Activated CD4-positive, CD25-positive, alpha-beta regulatory T cell (primary cell): ENCODE data around the gene SDF2.
"Not testable (repeated sequence)": the region's sequence is repeated elsewhere in the genome, so short reads cannot be mapped to it uniquely, and the experiment has no call there.

Experiments used
- DNase-seq, 4 experiments: peaks; one replicate each; lab custom pipeline; 2025; lab: John Stamatoyannopoulos, UW

Gene SDF2

GRCh38 chr17:28626818-28627217 lies 34.9 kb downstream of the SDF2 start:
- DNase-seq = no peak

GRCh38 chr17:28624148-28624547 lies 37.6 kb downstream of the SDF2 start:
- DNase-seq = no peak

- no peak for DNase-seq
Observed at GRCh38 chr17:28623696-28624095, 38.0 kb downstream of the SDF2 start.

GRCh38 chr17:28622186-28622585 lies 39.5 kb downstream of the SDF2 start:
- no peak for DNase-seq

- DNase-seq = no peak
Observed at GRCh38 chr17:28620010-28620409, 41.7 kb downstream of the SDF2 start.

GRCh38 chr17:28618464-28618863 lies 43.2 kb downstream of the SDF2 start:
- DNase-seq = no peak

GRCh38 chr17:28616281-28616680 lies 45.4 kb downstream of the SDF2 start:
- DNase-seq = no peak

- no peak for DNase-seq
Observed at GRCh38 chr17:28615260-28615940, 46.3 kb downstream of the SDF2 start.

- DNase-seq = no peak
Observed at GRCh38 chr17:28613931-28614381, 47.8 kb downstream of the SDF2 start, which contains the start of gene RSKR. RSKR (minus strand) TSS chr17:28614185; CDS start chr17:28614161, 24 bp downstream.

GRCh38 chr17:28612936-28613872 lies 48.5 kb downstream of the SDF2 start:
- peak in 3 of 4 experiments; percentile 7 to 13 (median 11) for DNase-seq

- no peak for DNase-seq
Observed at GRCh38 chr17:28612531-28612930, 49.2 kb downstream of the SDF2 start.

- DNase-seq = no peak
Observed at GRCh38 chr17:28610376-28610775, 51.3 kb downstream of the SDF2 start.

- DNase-seq = not testable (repeated sequence)
Observed at GRCh38 chr17:28604031-28604430, 57.7 kb downstream of the SDF2 start.

GRCh38 chr17:28599311-28600184 lies 62.2 kb downstream of the SDF2 start:
- DNase-seq = peak; percentile 19 to 45 (median 22)

GRCh38 chr17:28598799-28599310 lies 62.9 kb downstream of the SDF2 start, which contains the start of gene SPAG5:
SPAG5 (minus strand) TSS chr17:28599025; CDS start chr17:28598946, 79 bp downstream.
- peak; percentile 85 to 94 (median 89) for DNase-seq

GRCh38 chr17:28598389-28598788 lies 63.3 kb downstream of the SDF2 start:
- DNase-seq = no peak
